ENCODE data around the gene CECR2.

DNA sequence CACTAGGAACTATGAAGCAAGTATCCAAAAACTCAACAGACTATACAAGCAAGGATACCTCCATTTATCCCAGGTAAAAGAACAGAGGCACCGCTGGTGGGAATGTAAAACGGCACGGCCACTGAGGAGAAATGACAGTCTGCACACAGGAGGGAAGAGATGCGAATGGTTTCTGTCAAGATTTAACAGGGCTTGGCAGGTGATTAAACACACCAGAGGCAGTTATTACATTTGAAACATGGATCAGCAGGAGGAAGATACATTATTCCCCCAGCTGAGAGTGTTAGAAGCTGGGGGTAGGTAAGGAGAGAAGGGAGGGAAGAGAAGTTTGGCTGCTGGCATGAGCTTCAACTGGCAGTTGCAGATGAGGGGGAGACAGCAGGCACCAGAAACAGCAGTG, 229.1 kb downstream of the CECR2 start:
- TF ChIP-seq, protein P1, sequence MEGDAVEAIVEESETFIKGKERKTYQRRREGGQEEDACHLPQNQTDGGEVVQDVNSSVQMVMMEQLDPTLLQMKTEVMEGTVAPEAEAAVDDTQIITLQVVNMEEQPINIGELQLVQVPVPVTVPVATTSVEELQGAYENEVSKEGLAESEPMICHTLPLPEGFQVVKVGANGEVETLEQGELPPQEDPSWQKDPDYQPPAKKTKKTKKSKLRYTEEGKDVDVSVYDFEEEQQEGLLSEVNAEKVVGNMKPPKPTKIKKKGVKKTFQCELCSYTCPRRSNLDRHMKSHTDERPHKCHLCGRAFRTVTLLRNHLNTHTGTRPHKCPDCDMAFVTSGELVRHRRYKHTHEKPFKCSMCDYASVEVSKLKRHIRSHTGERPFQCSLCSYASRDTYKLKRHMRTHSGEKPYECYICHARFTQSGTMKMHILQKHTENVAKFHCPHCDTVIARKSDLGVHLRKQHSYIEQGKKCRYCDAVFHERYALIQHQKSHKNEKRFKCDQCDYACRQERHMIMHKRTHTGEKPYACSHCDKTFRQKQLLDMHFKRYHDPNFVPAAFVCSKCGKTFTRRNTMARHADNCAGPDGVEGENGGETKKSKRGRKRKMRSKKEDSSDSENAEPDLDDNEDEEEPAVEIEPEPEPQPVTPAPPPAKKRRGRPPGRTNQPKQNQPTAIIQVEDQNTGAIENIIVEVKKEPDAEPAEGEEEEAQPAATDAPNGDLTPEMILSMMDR (IDR thresholded peaks at IDR 0.05; ENCODE audit: low read length) = no peak
- TF ChIP-seq EZH2 (optimal IDR thresholded peaks at IDR 0.05; ENCODE audit: low read depth, low read length) = no peak
